Measurements from ENCODE around the gene GRIN1. TPM values are rescaled to one million over a fixed set of nuclear protein-coding genes. Genes with fewer than 3 reads are reported as not detected.

Gene GRIN1
- total RNA-seq, 2 donors from 2014 or later, result 0.46 to 0.47 TPM

DNA sequence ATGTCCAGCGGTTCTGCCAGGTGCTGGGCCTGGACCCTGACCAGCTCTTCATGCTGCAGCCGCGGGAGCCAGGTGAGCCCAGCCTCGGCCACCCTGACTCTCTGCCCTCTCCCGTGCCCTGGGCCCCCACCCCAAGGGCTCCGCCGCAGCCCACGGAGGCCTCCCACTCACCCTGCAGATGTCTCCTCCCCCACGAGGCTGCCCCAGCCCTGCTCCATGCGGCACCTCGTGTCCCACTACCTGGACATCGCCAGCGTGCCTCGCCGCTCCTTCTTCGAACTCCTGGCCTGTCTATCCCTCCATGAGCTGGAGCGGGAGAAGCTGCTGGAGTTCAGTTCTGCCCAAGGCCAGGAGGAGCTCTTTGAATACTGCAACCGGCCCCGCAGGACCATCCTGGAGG, 75.7 kb downstream of the GRIN1 start:
- DNase-seq (no peak), ATAC-seq (no peak)
- intact Hi-C loops (cut with DNase I, micrococcal nuclease), result no loop called here

- ATAC-seq (no peak), DNase-seq (no peak)
- intact Hi-C loops (cut with DNase I, micrococcal nuclease), result no loop called here
These were observed 76.4 kb downstream of the GRIN1 start for GRCh38 chr9:137215196-137215986.

DNA sequence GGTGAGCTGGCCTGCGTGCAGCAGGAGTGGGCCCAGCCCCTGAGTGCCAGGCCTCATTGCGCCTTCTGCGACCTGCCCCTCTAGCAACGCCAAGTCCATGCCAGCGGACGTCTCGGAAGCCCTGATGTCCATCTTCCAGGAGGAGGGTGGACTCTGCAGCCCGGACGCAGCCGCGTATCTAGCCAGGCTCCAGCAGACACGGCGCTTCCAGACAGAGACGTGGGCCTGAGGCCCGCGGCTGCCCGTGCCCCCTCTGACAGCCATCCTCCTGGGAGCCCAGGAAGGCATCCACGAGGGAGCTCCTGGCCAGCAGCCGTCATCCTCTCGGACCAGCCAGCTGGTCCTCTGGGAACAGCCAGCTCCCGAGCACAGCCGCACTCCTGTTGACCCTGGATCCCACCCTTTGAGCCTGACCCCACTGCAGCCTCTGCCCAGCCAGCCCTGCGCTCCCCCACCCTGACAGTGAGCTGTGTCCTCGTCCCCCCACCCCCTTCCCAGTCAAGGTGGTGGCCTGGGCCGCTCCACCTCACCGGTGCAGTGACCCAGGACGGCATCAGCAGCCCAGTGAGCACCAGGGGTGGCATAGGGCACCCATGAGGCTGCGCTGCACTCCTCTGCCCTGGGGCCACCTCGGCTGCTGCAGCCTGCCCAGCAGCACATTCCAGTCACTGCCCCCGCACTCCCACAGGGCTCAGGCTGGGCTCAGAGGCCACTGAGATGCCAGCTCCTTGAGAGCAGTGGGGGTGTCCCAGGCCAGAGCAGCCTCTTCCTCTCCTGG, 77.4 kb downstream of the GRIN1 start:
- ATAC-seq (no peak), DNase-seq (peak in 1 of 2 donors; percentile 8)
- intact Hi-C loops (cut with DNase I, micrococcal nuclease), result no loop called here

DNA sequence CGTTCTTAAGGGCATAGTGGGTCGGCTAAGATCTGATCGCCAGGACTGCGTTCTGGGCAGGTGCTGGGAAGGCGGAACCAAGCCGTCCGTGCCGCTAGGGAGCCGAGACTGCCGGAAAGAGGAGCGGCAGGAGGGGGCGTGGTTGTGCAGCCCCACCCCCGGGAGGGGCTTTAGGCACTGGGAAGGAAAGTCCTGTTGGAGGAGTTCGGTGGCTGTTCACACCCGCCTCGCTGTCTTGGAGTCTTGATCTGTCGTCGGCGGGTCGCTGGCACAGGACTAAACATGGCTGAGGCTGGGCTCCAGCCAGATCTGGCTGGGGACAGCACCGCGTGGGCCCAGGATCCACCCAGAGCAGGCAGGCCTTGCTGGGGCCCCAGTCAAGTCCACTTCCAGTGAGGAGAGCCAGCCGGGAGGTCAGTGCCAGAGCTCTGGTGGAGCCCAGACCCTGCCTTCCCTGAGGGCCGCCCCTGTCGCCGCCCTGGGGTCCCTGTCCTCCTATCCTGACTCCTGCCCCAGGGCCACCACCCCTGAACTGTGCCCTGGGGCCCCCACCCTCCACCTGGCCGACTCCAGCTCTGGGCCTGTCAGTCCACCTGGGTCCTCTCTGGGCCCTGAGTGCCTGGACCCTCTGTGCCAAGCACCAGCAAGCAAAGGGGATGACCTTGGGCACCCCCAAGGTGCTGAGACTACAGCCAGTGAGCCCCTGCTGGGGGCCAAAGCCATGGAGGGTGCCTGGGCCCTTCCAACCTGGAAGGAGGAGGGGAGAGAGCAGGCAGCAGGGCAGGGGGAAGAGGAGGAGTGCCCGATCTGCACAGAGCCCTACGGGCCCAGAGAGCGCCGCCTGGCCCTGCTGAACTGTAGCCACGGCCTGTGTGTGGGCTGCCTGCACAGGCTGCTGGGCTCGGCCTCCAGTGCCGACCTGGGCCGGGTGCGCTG, 78.6 kb downstream of the GRIN1 start:
- intact Hi-C loops (cut with DNase I, micrococcal nuclease), result no loop called here
- ATAC-seq, result peak; percentile 80
- DNase-seq, result peak; percentile 92

GRCh38 chr9:137218212-137218753, 79.3 kb downstream of the GRIN1 start:
- intact Hi-C loops (cut with DNase I, micrococcal nuclease), result no loop called here
- ATAC-seq (no peak), DNase-seq (peak in 1 of 2 donors; percentile 7)

Small RNAs within 50 kb of the gene (microRNA-seq; reads per million reads assigned to microRNA genes)
- gene MIR3621, result 0 reads per million in 2 donors

Other genes starting within 250 kb of the GRIN1 start
- 100 to 1,000 TPM; 167 to 195 TPM for gene FBXW5, start 194.4 kb upstream of the GRIN1 start, total RNA-seq
- gene C8G, start 193.9 kb upstream of the GRIN1 start, total RNA-seq, result 1 to 10 TPM; 3.9 to 8.3 TPM
- gene LCN12, start 186.9 kb upstream of the GRIN1 start, total RNA-seq, result 10 to 100 TPM in 1 of 2 donors, 1 to 10 TPM in 1; 8.5 to 10.2 TPM
- 10 to 100 TPM in 1 of 2 donors, 1 to 10 TPM in 1; 8.7 to 36.9 TPM for gene PTGDS, start 161.7 kb upstream of the GRIN1 start, total RNA-seq
- under 1 TPM in 1 of 2 donors, not detected in 1; 0.06 TPM for gene LCNL1, start 156.2 kb upstream of the GRIN1 start, total RNA-seq
- gene PAXX, start 146.7 kb upstream of the GRIN1 start, total RNA-seq, result 10 to 100 TPM; 33.3 to 41.2 TPM
- gene CLIC3, start 142.6 kb upstream of the GRIN1 start, total RNA-seq, result 1 to 10 TPM; 3.2 to 3.8 TPM
- gene ABCA2, start 110.9 kb upstream of the GRIN1 start, total RNA-seq, result 10 to 100 TPM; 55.5 to 56.0 TPM
- not detected for gene FUT7, start 107.1 kb upstream of the GRIN1 start, total RNA-seq
- 100 to 1,000 TPM; 170 to 204 TPM for gene NPDC1, start 93.0 kb upstream of the GRIN1 start, total RNA-seq
- gene ENTPD2, start 85.1 kb upstream of the GRIN1 start, total RNA-seq, result 10 to 100 TPM; 25.0 to 26.3 TPM
- gene SAPCD2, start 68.6 kb upstream of the GRIN1 start, total RNA-seq, result 10 to 100 TPM; 10.3 to 16.8 TPM
- gene UAP1L1, start 61.6 kb upstream of the GRIN1 start, total RNA-seq, result 10 to 100 TPM; 13.0 to 18.2 TPM
- 10 to 100 TPM; 50.0 to 53.5 TPM for gene MAN1B1, start 52.2 kb upstream of the GRIN1 start, total RNA-seq
- 10 to 100 TPM; 53.1 to 66.0 TPM for gene DPP7, start 24.4 kb upstream of the GRIN1 start, total RNA-seq
- 10 to 100 TPM; 70.0 to 95.7 TPM for gene LRRC26, start 30.9 kb downstream of the GRIN1 start, total RNA-seq
- gene TMEM210, start 32.9 kb downstream of the GRIN1 start, total RNA-seq, result under 1 TPM; 0.67 to 0.70 TPM
- 10 to 100 TPM; 50.6 to 64.1 TPM for gene ANAPC2, start 49.4 kb downstream of the GRIN1 start, total RNA-seq
- 10 to 100 TPM; 56.7 to 68.8 TPM for gene SSNA1, start 49.5 kb downstream of the GRIN1 start, total RNA-seq
- gene TPRN, start 61.6 kb downstream of the GRIN1 start, total RNA-seq, result 100 to 1,000 TPM; 134 to 154 TPM
- 10 to 100 TPM; 36.2 to 40.0 TPM for gene TMEM203, start 66.5 kb downstream of the GRIN1 start, total RNA-seq
- gene NDOR1, start 66.5 kb downstream of the GRIN1 start, total RNA-seq, result 10 to 100 TPM; 12.1 to 18.8 TPM
- gene RNF208, start 83.1 kb downstream of the GRIN1 start, total RNA-seq, result 1 to 10 TPM; 5.1 to 9.7 TPM
- gene CYSRT1, start 86.0 kb downstream of the GRIN1 start, total RNA-seq, result under 1 TPM; 0.43 to 0.47 TPM
- not detected for gene RNF224, start 88.3 kb downstream of the GRIN1 start, total RNA-seq
- gene SLC34A3, start 91.7 kb downstream of the GRIN1 start, total RNA-seq, result not detected
- 100 to 1,000 TPM; 353 to 486 TPM for gene TUBB4B, start 102.1 kb downstream of the GRIN1 start, total RNA-seq
- not detected for gene STPG3, start 112.1 kb downstream of the GRIN1 start, total RNA-seq
- 10 to 100 TPM; 61.6 to 70.3 TPM for gene NELFB, start 116.2 kb downstream of the GRIN1 start, total RNA-seq
- gene TOR4A, start 138.6 kb downstream of the GRIN1 start, total RNA-seq, result 10 to 100 TPM; 59.3 to 60.8 TPM
- gene NRARP, start 163.1 kb downstream of the GRIN1 start, total RNA-seq, result 100 to 1,000 TPM; 163 to 181 TPM